ENCODE measurements around the gene IPP. TPM values are rescaled to one million over a fixed set of nuclear protein-coding genes. Genes with fewer than 3 reads are reported as not detected.
"Not testable (repeated sequence)": the region's sequence is repeated elsewhere in the genome, so short reads cannot be mapped to it uniquely, and the experiment has no call there.

The IPP gene
- total and polyA plus RNA-seq, 2 of the 8 experiments (the other 6 are each of a cell fraction or from before 2014, with no cell fraction given) = 1.4 to 5.6 TPM

GRCh38 chr1:45739641-45740156 is 10.8 kb downstream of the IPP start:
- H2BK12ac ChIP-seq (ENCODE audit: low read depth, low read length); H2BK20ac ChIP-seq (ENCODE audit: low read length); H4K5ac ChIP-seq (ENCODE audit: insufficient read length, low read depth, low read length); H3K4me1 ChIP-seq (replicated peaks in 1 of 4; ENCODE audit: control insufficient read depth in 3 of 4, insufficient read depth in 4 of 4, low read length in 3 of 4); POLR2A ChIA-PET (ENCODE audit: partially characterized antibody); H3K56ac ChIP-seq (replicated peaks; ENCODE audit: insufficient read length, low read depth, low read length); H3K79me2 ChIP-seq (ENCODE audit: control insufficient read depth in 1 of 2, insufficient read depth in 2 of 2, low read length in 2 of 2); CTCF ChIA-PET (ENCODE audit: partially characterized antibody); H3K36me3 ChIP-seq (ENCODE audit: control insufficient read depth in 2 of 4, insufficient read depth in 4 of 4, low read length in 3 of 4); H3K27me3 ChIP-seq (replicated peaks in 1 of 4; ENCODE audit: control insufficient read depth in 3 of 4, extremely low read depth in 1 of 4, insufficient read depth in 3 of 4, low read length in 3 of 4); H2AFZ ChIP-seq (ENCODE audit: low read length); H4K91ac ChIP-seq (replicated peaks; ENCODE audit: insufficient read length, low read length); H3K14ac ChIP-seq (ENCODE audit: insufficient read length); H4K20me1 ChIP-seq (replicated peaks in 1 of 2; ENCODE audit: control insufficient read depth in 1 of 2, insufficient read depth in 2 of 2, low read length in 2 of 2); H3K9me3 ChIP-seq (ENCODE audit: insufficient read depth in 2 of 2, low read depth in 1 of 2, low read length in 1 of 2); FAIRE-seq; H3K9ac ChIP-seq (replicated peaks in 1 of 4; ENCODE audit: extremely low read depth in 1 of 4, low read depth in 3 of 4, low read length in 3 of 4); H3K23me2 ChIP-seq (ENCODE audit: low read depth, low read length); H3K18ac ChIP-seq (ENCODE audit: extremely low read depth, low read length); H3K79me1 ChIP-seq (ENCODE audit: low read depth, low read length); H3K4ac ChIP-seq (replicated peaks; ENCODE audit: insufficient read length, low read depth, low read length); H3K4me3 ChIP-seq (ENCODE audit: extremely low read depth in 1 of 4, insufficient read depth in 2 of 4, low read depth in 3 of 4, low read length in 4 of 4); H3K4me2 ChIP-seq (ENCODE audit: insufficient read depth in 1 of 2, low read depth in 2 of 2, low read length in 2 of 2); H2BK5ac ChIP-seq (ENCODE audit: low read depth, low read length); H3K23ac ChIP-seq (ENCODE audit: insufficient read length); H2BK15ac ChIP-seq (ENCODE audit: low read length); DNase-seq (ENCODE audit: low read depth in 1 of 2, low spot score in 2 of 2); H4K8ac ChIP-seq (ENCODE audit: extremely low read depth, insufficient read depth, low read length); H3K27ac ChIP-seq (ENCODE audit: low read depth, low read length); H2AK5ac ChIP-seq (ENCODE audit: low read depth, low read length); H2BK120ac ChIP-seq (replicated peaks; ENCODE audit: low read depth, low read length): not testable (repeated sequence)
- 84% methylated on average over 4 of the region's 5 CpGs; no CpG with 5 or more reads in 1 of the 2 experiments for WGBS, 2 experiments (ENCODE audit: extremely low coverage in 1 of 2, insufficient coverage in 1 of 2, insufficient read length in 1 of 2, insufficient replicate concordance in 2 of 2, low coverage in 1 of 2, low lambda C conversion rate in 2 of 2, missing lambda C conversion rate in 1 of 2)
